Measurements from ENCODE around the gene LIN28B. TPM values are rescaled to one million over a fixed set of nuclear protein-coding genes. Genes with fewer than 3 reads are reported as not detected.

LIN28B gene
- total and polyA plus RNA-seq, 2 of the 4 experiments (the other 2 are of a cell fraction), result not detected

- Histone ChIP-seq H3K27me3 (ENCODE audit: control insufficient read depth, insufficient read depth, low read length) (no peaks in the 10 kb centered on the region; the same call in 1 of the 2 replicates), H2AFZ (replicated peaks; ENCODE audit: low read length, poor library complexity) (no peak overlapping the region), H4K5ac (ENCODE audit: low read depth, low read length) (no peak overlapping the region), H4K91ac (ENCODE audit: insufficient read depth, low read depth, low read length) (no peak overlapping the region), H2AK9ac (replicated peaks; ENCODE audit: low read depth, low read length, poor library complexity) (no peak overlapping the region), H3K4me1 (ENCODE audit: control insufficient read depth, insufficient read depth, low read length) (no peaks in the 10 kb centered on the region), H2BK120ac (ENCODE audit: low read depth, low read length) (no peak overlapping the region), H4K8ac (ENCODE audit: low read depth in 2 of 2, low read length in 2 of 2) (no peak overlapping the region), H3K79me1 (ENCODE audit: low read depth in 1 of 2, low read length in 2 of 2) (no peaks in the 10 kb centered on the region), H3K27ac (ENCODE audit: insufficient read depth, low read length) (no peak overlapping the region), H2BK15ac (ENCODE audit: low read depth, low read length) (no peak overlapping the region), H2BK5ac (ENCODE audit: low read depth, low read length, poor library complexity, severe bottlenecking) (no peak overlapping the region), H4K20me1 (ENCODE audit: insufficient read depth, low read length) (no peaks in the 10 kb centered on the region), H3K23ac (ENCODE audit: low read depth, low read length) (no peak overlapping the region), H3K9ac (ENCODE audit: low read depth, low read length) (no peak overlapping the region), H3K4me3 (ENCODE audit: insufficient read depth, low read depth, low read length) (no peak overlapping the region), H3K56ac (ENCODE audit: extremely low read depth, insufficient read depth, low read length) (no peak overlapping the region), H2AK5ac (ENCODE audit: low read depth, low read length) (no peak overlapping the region), H2BK20ac (ENCODE audit: low read depth, low read length) (no peak overlapping the region), H3K4me2 (ENCODE audit: low read depth, low read length) (no peak overlapping the region), H3K9me3 (ENCODE audit: control insufficient read depth, insufficient read depth, low read length) (no peaks in the 10 kb centered on the region), H3K36me3 (ENCODE audit: control insufficient read depth, insufficient read depth, low read length) (no peaks in the 10 kb centered on the region), H3K14ac (replicated peaks; ENCODE audit: low read depth, low read length) (no peak overlapping the region), H3K9me1 (ENCODE audit: insufficient read depth, low read length) (no peaks in the 10 kb centered on the region), H3K4ac (ENCODE audit: low read depth, low read length) (no peak overlapping the region), H3K18ac (ENCODE audit: low read depth, low read length) (no peak overlapping the region)
- WGBS, 2 experiments (ENCODE audit: extremely low coverage in 2 of 2, insufficient read length in 1 of 2), result no CpG with 5 or more reads among the region's 2 CpGs
- BruUV-seq (replicated peaks), result no TSS peak
- ATAC-seq (ENCODE audit: low read depth) (no peak), DNase-seq (no peak)
- ChIA-PET POLR2A (ENCODE audit: unreplicated experiment) (no interaction called here), CTCF (no interaction called here)
- intact Hi-C loops (cut with micrococcal nuclease) (no loop called here), in situ Hi-C loops (cut with MboI; ENCODE audit: low sequenced_read_pairs) (no loop called here), dilution Hi-C loops (cut with HindIII; ENCODE audit: low sequenced_read_pairs, unreplicated experiment) (no loop called here)
- TF ChIP-seq RAD21 (IDR thresholded peaks at IDR 0.05; ENCODE audit: low read length), result no peak
- TF ChIP-seq USF2 (IDR thresholded peaks at IDR 0.05; ENCODE audit: low read depth, low read length), result no peak
Observed at GRCh38 chr6:105019285-105019684, 62.4 kb downstream of the LIN28B start.
